ENCODE measurements around the gene ATG4B.
A peak's percentile ranks its signal among the peaks of the same experiment; 100 is the strongest.
"Not testable (repeated sequence)": the region's sequence is repeated elsewhere in the genome, so short reads cannot be mapped to it uniquely, and the experiment has no call there.

ATG4B gene

DNA sequence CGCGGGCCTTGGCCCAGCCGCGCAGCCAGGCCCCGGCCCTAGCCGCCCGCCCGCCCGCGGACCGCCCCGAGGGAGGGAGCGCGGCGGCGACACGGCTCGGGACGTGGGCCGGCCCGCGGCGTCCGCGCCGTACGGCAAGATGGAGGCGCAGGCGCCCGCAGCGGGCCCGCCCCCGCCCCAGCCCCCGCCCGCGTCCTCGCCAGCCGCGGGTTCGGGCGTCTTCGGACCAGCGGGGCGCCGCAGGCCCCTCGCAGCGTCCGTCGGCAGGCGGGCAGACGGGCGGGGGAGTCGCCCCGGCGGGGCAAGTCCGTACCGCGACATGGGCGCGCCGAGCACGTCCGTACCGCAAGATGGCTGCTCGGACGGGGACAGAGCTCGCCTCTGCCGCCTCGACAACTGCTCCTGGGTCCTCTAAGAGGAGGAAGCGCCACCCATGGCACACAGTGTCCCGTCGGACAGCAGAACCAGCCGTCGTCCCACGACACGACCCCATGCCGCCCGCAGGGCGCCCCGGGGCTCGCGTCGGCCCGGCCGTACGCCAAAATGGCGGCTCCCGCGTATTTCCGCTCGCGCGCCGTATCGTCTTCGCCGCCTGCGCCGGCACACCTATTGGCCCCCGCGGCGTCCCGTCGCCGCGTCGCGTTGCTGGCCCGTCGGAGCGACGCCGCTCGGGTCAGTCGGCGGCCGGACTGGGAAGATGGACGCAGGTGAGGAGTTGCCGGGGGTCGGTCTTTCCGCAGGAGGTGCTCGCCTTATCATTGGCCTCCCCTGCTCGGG, at the start of gene ATG4B, which contains the start of gene THAP4:
Gene ATG4B, plus strand, starts transcription at position 676 of the 777 bp plus-strand sequence. Its CDS starts 22 bp downstream, at position 698.
Gene THAP4, minus strand, starts transcription at position 141 of the 777 bp plus-strand sequence. CDS start 141 bp downstream, outside the sequence.
- DNase-seq = peak; percentile 80

DNA sequence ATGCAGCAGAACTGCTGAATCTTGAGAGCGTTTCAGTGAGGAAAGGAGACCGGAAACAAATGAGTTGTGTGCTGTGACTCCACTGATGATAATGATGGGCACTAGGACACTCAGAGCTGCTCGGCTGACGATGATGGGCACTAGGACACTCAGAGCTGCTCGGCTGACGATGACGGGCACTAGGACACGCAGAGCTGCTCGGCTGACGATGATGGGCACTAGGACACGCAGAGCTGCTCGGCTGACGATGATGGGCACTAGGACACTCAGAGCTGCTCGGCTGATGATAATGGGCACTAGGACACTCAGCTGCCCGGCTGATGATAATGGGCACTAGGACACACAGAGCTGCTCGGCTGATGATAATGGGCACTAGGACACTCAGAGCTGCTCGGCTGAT, 47.6 kb upstream of the ATG4B start:
- not testable (repeated sequence) for DNase-seq

GRCh38 chr2:241590496-241591455, 46.7 kb upstream of the ATG4B start:
- DNase-seq = not testable (repeated sequence)

GRCh38 chr2:241592126-241592845, 45.2 kb upstream of the ATG4B start:
- no peak for DNase-seq

- DNase-seq = no peak
Measured at GRCh38 chr2:241593271-241593670, 44.2 kb upstream of the ATG4B start.

DNA sequence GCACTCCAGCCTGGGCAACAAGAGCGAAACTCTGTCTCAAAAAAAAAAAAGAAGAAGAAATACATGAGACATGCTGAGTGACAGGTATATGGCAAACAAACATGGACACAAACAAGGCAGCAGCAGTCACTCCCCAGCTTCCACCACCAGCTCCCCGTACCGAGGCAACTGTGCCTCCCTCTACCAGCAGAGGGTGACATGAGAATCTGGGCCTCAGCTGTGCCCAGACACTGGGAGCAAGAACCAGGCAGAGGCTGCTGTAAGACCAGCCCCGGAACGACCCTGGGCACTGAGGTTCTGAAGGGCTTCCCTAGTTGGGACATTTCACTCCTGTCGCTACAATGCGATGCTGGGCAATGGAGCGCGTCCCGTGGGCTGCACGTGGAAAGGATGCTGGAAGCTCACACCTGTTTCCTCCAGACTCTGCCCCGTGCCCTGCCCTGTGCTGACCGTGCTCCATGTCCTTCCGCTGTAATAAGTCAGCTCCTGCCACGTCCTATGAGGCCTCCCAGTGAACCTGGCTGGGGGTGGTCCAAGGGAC, 41.8 kb upstream of the ATG4B start:
- peak; percentile 15 for DNase-seq

GRCh38 chr2:241597561-241597960, 39.9 kb upstream of the ATG4B start:
- DNase-seq = no peak

- DNase-seq = no peak
Measured at GRCh38 chr2:241598061-241598460, 39.4 kb upstream of the ATG4B start.

GRCh38 chr2:241598487-241598886, 39.0 kb upstream of the ATG4B start:
- DNase-seq = no peak

- DNase-seq = no peak
Measured at GRCh38 chr2:241599615-241600014, 37.9 kb upstream of the ATG4B start.

GRCh38 chr2:241601841-241602240, 35.7 kb upstream of the ATG4B start:
- DNase-seq = no peak

DNA sequence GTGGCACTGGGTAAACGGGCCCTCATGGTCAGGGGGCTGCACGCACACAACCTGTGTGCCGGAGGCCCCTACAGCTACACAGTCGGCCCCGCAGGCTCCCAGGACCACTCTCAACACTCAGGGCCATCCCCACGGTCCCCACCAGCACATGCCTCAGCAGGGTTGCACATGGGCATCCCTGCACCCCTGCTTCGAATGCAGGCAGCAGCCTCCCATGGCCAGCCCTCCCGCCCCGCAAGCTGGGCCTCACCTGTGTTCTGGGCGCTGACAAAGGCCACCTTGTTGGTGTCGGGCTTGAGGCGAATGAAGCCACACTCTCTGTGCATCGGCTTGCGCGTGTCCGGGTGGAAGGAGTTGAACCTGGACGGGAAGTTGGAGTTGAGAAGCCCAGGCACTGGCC, 34.8 kb upstream of the ATG4B start:
- DNase-seq = no peak

- DNase-seq = no peak
Measured at GRCh38 chr2:241603686-241604085, 33.8 kb upstream of the ATG4B start.

- DNase-seq = no peak
Measured at GRCh38 chr2:241606186-241606585, 31.3 kb upstream of the ATG4B start.

- DNase-seq = no peak
Measured at GRCh38 chr2:241607162-241607885, 30.2 kb upstream of the ATG4B start.

DNA sequence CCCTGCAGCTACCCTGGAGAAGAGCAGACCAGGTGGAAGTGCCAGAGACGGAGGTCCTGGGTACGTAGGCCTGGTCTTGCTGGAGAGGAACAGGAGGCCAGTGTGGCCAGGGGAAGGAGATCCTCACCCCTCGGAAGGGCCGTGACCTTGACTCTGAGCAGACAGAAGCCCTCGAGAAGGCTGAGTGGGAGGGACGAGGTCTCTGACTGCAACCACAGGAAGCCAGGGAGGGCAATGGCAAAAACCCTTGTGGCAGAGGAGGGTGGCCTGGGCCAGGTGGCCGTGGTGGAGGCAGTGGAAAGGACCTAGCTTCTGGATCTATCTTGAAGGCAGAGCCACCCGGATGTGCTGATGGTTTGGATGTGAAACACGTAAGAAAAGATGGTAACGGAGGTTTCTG, 28.6 kb upstream of the ATG4B start:
- no peak for DNase-seq

- peak; percentile 90 for DNase-seq
Measured at GRCh38 chr2:241609859-241610793, 27.4 kb upstream of the ATG4B start.

DNA sequence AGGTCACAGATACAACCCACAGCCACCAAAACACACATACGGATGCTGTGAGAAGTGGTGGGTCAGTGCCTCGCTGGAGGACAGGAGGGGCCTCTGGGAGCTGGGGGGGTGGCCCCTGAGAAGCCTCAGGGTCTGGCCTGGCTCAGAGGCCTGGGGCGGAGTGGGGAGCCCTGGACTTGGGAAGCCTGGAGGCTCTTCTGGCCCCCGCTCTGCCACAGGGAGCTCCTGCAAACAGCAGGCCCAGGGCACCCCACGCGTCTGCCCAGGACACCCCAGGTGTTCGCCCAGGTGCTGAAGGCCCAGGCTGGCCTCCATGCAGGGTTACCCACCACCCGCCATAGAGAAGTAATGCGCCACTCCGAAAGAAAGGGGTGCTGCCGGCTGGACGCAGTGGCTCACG, 26.4 kb upstream of the ATG4B start:
- DNase-seq = no peak

DNA sequence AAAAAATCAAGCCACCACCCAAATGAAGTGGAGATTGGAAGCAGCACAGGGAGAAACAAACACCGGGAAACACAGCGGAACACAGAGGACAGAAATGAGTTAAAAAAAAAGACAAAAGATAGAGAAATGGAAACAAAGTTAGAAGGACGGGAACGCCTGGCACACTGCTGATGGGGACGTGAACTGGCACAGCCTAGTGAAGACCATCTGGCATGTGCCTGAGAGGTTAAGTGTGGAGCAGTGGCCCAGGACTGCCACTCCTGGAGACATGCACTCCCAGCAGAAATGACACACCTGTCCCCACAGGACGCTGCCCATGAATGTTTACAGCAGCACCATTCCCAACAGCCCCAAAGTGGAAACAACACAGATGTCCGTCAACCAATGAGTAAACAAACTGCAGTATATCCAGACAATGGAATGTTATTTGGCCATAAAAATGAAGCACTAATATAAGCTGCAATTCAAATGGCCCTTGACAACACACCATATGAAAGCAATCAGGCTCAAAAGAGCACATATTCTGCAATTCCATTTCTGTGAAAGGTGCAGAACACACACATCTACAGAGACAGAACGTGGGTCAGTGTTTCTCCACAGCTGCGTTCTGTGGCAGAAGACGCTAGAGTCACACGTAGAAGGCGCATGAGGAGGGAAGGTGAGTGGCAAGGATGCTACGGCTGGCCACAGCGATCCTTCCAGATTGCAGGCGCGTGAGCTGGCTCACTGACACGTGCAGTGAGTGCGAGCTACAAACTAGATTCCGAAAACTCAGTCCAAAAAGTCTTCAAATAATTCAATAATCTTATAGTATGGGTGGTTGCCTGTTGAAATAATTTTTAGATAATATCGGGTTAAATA, 25.1 kb upstream of the ATG4B start:
- no peak for DNase-seq
